Measurements from ENCODE around the gene APLP1.
"Not testable (repeated sequence)": the region's sequence is repeated elsewhere in the genome, so short reads cannot be mapped to it uniquely, and the experiment has no call there.

Gene APLP1

DNA sequence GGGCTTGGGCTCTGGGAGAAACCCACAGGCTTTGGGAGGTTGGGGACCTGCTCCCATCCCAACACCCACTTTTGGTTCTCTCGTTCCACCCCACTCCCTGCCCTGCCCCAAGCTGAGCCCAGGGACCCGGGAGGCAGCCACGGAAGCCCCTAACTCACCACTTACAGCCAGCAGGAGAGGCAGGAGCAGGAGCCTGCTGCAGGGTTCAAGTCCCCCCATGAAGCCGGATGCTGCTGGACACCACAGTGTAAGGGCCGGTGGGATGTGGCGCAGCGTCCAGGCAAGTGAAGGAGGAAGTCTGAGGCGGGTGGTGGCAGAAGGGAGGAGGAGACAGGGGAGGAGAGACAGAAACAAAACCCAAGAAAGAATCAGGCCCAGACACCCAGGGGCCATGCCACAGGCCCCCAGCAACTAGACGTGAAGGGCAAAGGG is 39.7 kb downstream of the APLP1 start, which contains the start of gene TYROBP:
TSS of gene TYROBP (minus strand) at position 286 of the 432 bp plus-strand sequence. CDS start at position 219, 67 bp downstream.
- no peak for DNase-seq

DNA sequence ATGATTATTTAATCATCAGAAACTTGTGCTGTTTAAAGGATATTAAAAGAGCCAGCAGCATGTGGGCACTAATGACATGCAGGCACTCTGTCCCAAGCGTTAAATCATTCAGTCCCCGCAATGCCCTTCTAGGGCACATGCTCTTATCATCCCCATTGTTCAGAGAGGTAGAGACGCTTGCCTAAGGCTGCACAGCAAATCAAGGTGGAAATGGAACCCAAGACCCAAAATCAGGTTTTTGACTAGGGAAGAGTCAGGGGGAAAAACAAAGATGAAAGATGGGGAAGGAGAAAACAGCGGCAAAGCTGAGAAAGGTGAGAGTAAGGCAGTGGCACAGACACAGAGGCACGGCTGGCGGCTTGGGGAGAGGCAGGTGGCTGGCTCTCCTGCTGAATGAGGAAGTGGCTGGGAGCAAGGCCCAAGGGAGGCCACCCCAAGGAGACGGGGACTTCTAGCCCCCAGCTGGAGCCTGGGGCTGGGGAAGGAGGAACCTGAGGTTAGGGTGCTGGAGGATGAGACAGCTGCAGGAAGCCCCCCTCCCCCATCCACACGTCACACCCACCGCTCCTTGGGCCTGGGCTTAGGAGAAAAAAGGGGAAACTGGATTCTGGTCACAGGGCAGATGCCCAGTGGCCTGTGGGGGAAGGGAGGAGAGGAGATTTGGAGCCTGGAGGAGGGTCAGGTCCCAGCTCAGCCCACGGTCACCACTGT is 40.8 kb downstream of the APLP1 start:
- DNase-seq, result no peak

DNA sequence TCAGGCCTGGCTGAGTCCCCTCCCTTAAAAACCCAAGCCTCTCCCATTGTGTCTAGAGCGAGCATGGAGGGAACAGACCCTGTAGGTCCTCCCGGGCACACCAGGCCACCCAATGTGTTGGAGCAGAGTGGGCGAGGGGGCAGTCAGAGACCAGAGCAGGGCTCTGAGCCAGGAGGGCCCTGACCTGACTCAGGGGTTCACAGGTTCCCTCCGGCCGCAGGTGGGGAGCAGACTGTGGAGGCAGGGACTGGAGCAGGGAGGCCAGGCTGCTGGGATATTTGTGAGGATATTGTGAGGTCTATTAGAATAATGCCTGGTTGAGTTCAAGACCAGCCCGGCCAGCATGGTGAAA is 41.3 kb downstream of the APLP1 start:
- DNase-seq, result no peak

DNA sequence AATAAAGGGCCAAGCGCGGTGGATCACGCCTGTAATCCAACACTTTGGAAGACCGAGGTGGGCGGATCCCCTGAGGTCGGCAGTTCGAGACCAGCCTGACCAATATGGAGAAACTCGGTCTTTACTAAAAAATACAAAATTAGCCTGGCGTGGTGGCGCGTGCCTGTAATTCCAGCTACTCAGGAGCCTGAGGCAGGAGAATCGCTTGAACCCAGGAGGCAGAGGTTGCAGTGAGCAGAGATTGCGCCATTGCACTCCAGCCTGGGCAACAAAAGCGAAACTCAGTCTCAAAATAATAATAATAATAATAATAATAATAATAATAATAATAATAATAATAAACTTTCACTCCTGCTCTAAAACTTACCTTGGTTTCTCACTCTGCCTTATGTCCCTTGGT is 42.0 kb downstream of the APLP1 start:
- DNase-seq, result not testable (repeated sequence)

DNA sequence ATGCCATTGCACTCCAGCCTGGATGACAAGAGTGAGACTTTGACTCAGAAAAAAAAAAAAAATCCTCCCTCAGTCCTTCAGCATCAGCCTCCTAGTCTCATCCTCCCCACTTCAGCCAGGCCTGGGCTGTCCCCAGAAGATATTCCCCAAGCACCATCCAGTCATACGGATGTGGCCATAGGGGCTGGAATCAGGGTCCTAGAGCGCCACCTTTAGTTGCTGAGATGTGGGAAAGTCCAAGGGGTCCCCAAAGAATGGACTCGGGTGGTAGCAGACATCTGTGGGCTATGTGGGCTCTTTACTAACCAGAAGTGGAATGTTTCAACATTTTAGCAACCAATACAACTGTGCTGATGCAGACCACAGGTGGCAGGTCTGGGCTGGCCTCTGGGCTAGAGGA is 42.8 kb downstream of the APLP1 start:
- DNase-seq, result no peak

DNA sequence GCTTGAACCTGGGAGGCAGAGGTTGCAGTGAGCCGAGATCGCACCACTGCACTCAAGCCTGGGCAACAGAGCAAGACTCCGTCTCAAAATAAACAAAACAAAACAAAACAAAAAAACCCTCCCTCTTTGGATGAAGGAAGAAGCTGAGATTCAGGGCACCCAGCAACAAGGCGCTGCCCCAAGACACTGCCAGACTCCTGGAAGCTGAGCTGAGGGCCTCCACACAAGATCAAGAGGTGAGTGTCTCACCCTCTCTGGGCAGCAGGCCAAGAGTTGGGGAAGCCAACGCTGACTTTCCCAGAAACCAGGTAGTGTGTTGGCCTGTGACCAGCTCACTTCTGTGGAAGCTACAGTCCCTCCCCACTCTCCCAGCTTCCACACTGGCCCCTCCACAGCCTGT is 43.4 kb downstream of the APLP1 start:
- DNase-seq, result no peak

DNA sequence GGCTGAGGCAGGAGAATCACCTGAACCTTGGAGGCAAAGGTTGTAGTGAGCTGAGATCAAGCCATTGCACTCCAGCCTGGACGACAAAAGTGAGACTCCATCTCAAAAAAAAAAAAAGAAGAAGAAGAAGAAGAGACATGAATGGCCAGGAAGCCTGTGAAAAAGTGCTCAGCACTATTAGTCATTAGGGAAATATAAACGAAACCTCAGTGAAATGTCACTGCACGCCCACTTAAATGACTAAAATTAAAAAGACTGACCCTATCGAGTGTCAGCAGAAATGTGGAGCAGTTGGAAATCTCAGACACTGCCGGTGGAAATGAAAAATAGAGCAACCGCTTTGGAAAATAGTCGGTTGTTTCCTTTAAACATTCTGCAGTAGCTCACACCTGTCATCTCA is 45.2 kb downstream of the APLP1 start:
- DNase-seq, result no peak

DNA sequence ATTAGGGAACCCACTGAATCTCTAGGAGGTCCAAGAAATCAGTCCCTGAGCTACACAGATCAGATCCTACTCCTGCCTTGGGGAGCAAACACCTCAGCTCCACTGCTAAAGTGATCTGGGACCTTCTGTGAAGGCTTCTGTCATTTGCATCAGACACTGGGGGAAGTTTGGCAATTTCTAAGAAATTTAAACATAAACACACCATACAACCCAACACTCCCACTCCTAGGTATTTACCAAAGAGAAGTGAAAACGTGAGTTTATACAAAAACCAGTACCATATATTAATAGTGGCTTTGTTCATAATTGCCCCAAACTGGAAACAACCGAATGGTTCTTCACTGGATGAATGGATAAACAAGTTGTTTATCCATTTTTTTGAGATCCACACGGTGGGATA is 47.1 kb downstream of the APLP1 start:
- DNase-seq, result no peak

DNA sequence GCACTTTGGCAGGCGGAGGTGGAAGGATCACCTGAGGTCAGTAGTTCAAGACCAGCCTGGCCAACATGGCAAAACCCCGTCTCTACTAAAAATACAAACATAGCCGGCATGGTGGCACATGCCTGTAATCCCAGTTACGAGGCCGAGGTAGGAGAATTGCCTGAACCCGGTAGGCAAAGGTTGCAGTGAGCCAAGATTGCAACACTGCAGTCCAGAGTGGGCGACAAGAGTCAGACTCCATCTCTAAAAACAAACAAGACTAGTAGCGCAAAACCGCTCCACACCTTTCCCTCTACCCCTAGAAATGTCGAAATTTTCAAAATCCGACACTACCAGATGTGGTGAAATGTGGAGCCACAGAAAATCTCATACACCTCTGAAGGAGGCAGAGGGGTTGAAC is 50.9 kb downstream of the APLP1 start:
- no peak for DNase-seq

DNA sequence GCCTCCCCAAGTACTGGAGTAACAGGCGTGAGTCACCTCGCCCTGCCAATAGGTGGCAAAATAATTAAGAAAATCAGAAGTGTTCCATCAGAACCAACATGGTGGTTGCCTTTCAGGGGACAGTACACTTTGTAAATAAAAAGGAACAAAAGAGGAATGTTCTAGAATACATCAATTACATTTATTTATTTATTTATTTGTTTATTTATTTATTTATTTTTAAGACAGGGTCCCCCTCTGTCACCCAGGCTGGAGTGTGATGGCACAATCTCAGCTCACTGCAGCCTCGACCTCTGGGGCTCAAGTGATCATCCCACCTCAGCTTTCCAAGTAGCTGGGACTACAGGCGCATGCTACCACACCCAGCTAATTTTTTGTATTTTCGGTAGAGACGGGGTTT is 52.6 kb downstream of the APLP1 start:
- DNase-seq, result no peak

DNA sequence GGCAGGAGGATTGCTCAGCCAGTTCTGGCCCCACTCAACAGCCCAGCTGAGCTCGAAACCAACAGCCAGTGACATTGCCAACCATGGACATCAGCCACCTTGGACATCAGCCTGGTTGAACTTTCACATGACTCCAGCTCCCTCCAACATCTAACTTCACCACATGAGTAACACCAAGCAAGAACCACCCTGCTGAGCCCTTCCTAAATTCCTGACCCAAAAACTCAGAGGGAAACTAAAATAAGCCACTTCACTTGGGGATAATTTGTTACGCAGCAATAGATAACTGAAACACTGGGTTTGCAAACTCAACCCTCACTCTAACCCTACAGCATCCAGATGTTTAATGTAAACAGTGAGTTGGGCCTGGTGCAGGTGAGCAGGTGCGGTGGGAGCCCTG is 57.1 kb downstream of the APLP1 start:
- DNase-seq, result no peak

DNA sequence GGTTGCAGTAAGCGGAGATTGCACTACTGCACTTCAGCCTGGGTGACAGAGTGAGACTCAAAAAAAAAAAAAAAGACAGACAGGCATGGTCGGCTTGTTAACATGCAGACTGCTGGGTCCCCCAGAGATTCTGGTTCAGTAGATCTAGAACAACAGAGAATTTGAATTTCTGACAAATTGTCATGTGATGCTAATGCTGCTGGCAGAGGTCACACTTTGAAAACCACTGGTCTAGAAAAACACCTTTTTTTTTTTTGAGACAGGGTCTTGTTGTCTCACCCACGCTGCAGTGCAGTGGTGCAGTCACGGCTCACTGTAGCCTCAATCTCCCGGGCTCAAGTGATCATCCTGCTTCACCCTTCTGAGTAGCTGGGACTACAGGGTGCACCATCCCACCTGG is 60.1 kb downstream of the APLP1 start:
- no peak for DNase-seq

All from eye (tissue), 1 donor.